Raji (cell line): ENCODE results near the gene RGL1.

ENCODE experiments used
- POLR2A ChIP-seq: IDR thresholded peaks from 2 replicates; pipeline ENCODE4 v1.6.1; 2011; ENCODE audit warnings: low read depth, low read length, control low read depth; ENCODE audit not compliant: insufficient read depth

Gene RGL1

DNA sequence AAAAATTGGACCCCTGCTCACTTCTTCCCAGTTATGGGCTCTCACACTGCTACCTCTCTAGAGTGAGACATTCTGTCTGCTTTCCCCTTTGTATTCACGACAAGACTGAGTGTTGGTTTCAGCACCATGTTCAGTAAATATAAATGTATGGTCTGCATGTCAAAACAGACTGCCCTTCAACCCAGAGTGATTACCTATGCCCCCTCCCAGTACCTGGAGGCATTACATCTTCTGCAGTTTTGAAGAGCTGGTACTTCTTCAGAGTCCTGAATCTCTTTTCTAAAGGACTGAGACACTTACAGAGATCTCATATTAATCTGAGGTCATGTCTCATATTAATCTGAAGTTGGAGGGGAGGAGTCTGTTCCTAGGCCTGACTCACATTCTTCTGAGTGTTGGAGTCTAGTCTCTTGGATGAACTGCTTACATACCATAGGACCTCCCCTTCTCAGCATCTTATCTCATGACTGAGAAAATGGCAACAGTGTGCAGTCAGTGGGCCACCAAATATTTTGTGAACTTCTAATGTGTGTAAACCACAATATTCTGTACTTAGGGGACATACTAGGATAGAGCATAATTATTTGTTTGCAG, 80.3 kb downstream of the RGL1 start:
- no peak for TF ChIP-seq POLR2A

DNA sequence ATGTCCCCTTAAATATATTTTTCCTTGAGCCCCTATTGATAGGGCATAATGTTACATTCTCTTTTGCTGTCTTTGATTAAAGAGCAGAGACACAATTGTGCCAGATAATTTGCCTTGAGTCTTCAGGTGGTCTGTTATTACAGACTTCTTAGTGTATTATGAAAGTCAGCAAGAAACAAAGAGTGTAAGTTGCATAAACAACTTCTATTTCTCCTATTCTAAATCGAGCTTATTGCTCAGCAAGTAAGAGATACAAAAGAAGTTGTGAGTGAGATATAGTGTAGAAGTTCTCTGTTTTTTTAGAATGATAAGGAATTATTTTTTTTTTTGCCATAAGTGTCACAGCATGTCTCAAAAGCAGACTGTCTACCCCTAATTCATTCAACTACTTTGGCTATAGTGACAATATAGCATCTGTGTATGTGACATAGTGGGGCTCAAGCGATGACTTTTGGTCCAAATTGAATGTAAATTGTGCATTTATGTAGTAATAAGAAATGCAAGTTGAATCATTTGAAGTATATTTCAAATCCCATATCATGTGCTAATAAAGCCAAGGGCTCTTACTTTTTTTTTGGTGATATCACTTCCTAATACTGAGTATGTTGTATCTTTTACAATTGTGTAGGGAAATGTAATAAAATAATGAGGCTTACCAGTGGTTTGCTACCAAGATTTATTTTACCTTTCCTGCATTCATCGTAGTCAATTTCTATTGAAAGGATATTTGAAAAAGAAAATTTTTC, 81.3 kb downstream of the RGL1 start:
- TF ChIP-seq POLR2A: no peak

DNA sequence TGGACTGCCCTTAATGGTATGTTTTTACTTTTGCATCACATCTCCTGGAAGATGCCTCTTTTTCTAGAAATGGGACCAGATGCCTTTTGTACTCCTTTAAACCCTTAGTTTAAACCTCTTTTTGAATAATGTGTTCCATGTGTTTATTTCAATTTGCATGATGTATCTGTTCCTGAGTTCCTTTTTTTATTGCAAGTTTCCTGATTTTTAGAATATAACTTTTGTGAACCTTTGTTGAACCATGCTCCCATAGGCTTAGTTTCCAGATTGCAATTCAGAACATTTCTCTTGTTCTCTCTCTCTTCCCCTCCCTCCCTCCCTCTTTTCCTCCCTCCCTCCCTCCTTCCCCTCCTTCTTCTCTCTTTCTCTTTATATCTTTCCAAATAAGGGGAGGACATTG, 81.9 kb downstream of the RGL1 start:
- TF ChIP-seq POLR2A: no peak

DNA sequence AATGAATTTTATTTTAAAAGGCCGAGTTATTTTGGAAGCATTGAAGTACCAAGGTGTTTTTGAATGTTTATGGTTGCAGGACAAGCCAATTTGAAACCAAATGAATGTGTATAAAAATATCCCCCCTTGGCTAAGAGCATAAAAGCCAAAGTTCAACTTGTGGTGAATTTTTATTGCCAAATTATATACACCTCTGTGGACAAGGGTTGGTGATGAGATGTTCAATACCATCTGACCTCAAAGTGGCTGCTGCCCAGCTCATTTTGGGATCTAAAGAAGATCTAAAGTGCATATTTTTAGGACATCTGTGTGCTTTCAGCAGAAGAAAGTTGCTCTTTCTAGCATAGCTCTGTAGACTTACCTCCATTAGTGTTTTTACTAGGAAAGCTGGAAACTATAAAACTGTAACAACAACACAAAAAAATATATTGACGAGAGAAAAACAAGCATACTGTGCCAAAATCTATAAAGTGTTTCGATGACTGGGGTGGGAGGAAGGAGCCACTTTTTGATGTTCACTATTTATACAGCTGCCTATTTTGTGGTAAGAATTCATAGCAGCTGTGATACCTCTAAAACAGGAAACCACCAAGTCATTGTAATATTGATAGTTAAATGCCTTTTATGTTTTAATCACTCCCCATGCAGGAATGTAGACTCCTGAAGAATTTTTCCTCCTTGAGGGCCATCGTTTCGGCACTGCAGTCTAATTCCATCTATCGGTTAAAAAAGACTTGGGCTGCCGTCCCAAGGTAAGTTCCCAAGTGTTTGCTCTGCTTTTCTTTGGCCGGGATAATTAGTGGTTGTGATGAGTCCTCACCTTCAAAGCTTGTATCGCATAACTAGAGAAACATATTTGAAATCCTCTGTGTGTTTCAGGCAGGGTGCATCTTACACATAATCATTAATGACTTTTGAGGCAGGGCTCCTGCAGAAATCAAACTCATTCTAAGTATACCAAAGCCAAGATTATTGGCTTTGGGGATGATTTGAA, 83.2 kb downstream of the RGL1 start:
- TF ChIP-seq POLR2A: no peak

DNA sequence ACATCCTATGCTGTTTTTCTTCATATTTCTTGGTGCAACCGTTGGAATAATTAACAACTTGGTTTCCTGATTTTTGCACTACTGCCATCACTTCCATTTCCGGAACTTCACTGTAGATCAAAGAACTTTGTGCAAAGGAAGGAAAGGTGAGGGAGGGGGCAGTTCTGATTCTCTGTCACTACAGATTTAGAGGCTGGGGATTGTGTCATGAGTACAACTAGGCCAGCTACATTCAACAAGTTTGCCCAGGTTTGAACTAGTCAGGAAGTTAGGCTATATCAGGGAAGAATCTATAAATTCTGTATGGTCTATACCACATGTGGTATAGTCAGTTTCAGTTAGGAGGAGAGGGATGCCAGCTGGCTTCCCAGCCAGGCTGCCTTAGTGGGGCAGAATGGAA, 84.2 kb downstream of the RGL1 start:
- no peak for TF ChIP-seq POLR2A

DNA sequence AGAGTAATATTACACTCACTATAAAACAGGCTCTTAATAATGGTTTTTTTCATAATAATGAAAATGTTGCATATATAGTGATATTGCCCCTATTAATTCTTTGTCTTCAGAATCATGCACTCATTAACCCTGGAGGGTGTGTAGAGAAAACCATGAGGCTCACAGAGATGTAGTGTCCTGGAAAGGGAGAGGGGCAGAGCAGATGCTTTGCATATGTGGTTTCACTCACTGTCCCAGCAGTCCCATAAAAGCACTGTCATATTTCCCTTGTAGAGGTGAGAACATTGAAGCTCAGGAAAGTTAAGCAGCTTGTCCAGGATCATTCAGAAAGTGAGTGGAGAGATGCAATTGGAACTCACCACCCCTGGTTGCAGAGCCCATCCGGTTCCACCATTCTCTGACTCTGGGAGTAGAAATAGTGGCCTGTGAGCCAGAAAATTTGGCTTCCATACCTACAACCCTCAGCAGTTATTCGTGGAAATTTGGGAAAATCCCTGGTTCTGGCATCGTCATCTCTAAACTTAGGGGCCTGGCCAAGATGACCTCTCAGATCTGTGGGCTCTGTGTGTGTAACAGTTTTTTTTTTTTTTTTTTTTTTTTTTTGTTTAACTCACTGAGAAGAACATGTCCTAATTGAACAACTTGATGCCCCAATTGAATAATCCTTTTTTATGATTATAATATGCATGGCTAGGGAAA, 86.4 kb downstream of the RGL1 start:
- no peak for TF ChIP-seq POLR2A

DNA sequence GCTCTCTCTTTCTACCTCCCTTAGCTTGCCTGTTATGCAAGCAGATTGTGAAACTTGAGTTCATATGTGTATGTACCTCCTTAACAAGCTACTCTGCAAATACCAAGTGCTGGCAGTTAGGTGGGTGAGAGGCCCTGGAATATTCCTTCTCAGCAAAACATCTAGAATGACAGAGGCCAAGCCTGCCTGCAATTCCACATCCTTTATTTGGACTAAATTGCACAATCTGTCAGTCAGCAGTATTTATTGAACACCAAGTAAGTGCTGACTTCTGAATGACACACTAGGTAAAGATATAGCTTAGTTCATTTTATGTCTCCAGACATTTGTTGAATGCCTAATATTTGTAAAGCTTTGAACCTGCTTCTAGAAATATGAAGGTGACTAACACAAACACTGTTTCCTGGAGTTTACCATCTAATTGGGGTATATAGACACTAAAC, 87.5 kb downstream of the RGL1 start:
- TF ChIP-seq POLR2A: no peak

DNA sequence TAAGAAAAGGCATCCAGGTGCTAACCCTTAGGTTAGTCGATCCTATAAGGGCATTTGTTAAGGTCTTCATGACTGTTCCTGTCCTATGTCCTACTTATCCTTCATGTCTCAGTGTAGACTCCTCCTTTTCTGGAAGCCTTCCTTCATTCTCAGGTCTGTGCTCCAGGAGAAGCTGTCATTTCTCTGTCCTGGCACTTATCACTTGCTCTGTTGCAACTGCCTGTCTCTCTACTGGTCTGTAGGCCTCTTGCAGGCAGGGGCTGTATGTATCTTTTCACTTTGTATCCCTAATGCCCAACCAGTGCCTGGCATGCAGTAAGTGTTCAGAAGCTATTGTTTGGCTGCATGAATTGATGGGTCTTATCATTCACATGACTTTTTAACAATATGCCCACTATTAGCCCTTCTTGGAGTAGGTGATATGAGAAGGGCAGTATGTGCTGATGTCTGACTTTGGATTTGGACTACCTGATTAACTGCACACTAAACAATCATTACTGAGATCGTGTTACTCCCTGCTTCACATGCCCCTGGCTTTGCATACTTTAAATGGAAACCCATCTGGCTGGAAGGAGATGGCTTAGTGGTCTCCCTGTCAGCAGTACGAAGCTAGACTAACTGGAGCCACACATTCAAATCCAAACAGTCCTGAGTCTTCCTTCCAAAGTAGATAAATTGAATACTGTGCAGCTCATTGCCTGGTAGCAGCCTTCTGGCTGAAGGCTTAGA, 88.8 kb downstream of the RGL1 start:
- no peak for TF ChIP-seq POLR2A

DNA sequence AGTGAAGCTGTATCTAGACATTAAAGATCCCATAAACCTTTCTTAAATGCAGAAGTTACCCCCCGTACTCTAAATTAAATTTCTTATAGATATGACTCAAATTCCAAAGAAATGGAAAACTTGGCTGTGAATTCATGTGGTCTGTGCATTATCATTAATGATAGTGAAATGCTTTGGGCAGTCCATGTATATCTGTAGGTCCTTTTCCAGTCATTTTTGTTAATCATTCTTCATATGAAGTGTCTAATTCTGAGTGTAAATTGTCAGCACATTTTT, 89.3 kb downstream of the RGL1 start:
- TF ChIP-seq POLR2A: no peak

DNA sequence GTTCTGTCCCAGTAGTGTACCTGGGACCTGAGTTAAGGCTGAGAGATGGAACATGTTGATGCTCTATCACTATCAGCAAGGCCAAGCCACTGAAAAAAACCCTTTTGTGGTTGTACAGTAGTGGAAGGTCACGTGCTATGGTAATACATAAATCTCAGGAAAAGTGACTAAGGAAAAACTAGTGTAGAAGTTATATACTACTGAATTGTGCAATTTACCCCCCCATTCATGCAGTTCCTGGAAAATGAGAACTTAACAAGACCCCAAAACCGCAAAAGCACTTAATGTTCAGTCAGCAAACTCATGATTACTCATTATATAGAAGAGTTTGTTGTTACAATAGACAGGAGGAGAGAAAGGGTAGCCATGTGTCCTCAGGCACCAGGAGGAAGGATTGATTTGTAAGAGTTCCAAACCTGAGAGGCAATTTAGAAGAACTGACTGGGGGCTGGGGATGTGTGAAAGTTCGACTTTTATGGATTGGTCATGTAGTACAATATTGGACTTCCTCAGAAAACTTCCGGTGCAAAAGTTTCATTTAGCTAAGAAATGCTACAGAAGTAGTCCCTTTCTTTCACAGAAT, 91.6 kb downstream of the RGL1 start:
- no peak for TF ChIP-seq POLR2A

DNA sequence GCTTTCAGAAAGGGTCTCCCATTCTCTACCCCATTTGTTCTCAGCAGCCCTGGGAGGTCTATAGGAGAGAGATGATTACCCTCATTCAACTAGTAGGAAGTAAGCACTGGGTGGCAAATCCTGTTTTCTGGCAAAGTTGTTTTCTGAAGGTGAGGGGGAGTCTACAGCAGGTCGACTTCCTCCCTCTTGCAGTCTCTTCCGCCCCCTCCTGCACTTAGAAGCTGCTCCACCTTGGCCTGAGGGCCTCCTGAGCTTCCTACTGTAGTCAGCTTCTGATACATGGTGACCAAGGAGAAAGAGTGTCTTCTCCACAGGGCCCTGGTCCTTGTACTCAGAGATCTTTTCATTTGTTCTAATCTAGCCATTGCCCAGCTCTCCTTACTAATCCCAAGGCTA, 93.1 kb downstream of the RGL1 start:
- TF ChIP-seq POLR2A: no peak

DNA sequence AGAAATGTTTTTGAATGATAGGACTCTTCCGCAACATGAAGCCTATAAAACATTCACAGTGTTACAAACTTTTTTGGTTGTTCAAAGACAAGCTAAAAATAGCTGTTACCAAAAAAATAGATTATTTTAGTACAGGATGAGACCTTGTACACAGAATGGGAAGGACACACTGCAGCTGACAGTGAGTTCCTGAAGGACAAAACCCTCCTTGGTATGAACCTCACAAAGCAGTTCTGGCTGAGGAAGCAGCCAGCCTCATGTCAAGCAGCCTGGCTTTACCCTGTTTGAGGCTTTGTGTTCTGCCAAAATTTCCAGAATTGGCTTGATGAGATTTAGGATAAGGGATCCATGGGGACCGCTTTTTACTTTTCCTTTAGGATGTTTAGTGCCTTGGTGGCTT, 93.7 kb downstream of the RGL1 start:
- no peak for TF ChIP-seq POLR2A

DNA sequence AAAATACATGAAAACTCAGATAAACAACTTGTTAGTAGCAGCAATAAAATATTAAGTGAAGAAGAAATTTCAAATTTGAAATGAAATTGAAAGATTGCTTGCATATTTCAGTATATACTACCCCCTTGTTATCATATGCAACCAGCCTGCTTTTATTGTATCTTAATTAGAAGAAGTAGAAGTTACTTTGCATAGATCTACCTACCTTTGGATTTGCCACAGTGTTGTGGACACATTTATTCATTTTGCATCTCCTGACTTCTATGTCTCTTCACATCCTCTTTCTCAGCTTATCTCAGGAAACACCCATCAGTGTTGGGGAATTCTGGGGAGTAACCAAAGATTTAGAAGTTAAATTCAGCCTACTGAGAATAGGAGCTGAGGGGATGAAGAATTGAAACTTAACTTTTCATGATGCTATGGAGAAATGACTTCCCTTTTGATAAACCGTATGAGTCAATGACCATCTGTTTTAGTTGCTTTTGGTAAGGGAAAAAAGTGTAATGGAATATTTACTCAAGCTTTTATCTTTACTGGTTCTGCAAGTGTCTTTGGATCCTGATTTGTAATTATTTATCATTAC, 96.9 kb downstream of the RGL1 start:
- no peak for TF ChIP-seq POLR2A

DNA sequence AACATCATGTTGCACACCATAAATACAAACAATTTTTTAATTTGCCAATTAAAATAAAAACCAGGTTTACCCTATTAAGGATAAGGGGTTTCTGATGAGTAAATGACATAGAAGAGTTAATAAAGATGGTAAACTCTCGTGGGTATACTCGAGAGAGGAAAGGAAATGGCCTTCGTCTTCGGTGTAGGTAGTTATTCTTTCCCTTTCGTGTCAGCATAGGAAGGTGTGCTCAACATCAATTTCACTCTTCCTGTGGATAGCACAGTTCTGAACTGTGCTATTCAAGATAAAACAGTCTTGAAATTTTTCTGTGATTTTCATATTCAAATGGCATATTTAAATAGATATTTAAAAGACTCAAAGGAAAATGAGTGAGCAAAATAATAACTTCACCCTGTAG, 98.2 kb downstream of the RGL1 start:
- no peak for TF ChIP-seq POLR2A

DNA sequence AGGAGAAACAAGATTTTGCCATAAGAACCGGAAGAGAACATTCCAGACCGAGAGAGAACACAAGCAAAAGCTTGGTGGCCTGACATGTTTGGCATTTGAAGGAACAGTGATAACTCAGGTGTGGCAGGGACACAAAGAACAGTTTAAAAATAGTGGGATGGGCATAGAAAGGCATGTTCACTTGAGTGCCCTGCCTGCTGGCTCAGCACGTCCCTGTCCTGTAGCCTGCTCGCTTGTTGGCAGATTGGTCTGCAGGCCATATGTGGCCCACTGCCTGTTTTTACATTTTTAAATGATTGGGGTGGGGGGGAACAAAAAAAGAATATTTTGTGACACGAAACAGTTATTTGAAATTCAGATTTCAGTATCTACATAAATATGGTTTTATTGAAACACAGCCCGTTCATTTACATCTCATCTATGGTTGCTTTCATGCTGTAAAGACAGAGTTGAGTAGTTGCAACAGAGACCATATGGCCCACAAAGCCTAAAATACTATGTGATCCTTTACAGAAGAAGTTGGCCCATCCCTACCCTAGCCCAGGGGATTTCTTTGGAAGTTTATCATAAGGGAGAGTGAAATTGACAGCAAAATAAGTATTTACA, 100.7 kb downstream of the RGL1 start:
- no peak for TF ChIP-seq POLR2A
